IMR-90 (cell line): ENCODE measurements around the gene PARD3.

ENCODE experiments used
- POLR2A ChIP-seq: IDR thresholded peaks from 2 replicates; pipeline ENCODE4 v1.6.1; 2012; ENCODE audit warnings: mild to moderate bottlenecking, low read depth, low read length
- TF ChIP-seq, protein P1 (sequence below): conservative IDR thresholded peaks from 2 replicates; pipeline ENCODE4 v1.5.1; 2012; ENCODE audit warnings: mild to moderate bottlenecking, low read depth, low read length, improper control_type of control experiment

DNA sequence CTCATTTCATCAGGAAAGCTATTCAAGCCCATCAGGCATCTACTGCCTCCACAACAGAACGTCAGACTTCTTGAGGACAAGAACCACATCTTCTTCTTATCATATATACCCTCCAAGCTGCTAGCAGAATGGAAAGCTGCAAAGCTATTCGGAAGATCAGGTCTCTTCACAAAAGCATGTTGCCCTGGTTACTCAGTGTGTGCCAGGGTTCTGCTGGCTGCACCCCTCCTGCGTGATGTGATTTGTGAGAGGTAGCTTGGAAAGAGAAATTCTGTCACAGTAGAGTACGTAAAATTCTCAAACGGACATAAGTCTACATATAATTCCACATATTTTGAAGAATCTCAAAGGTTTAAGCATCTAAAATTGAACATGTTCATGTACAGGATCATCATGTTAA, 681.7 kb downstream of the PARD3 start:
- no peak for TF ChIP-seq POLR2A
- TF ChIP-seq, protein P1, sequence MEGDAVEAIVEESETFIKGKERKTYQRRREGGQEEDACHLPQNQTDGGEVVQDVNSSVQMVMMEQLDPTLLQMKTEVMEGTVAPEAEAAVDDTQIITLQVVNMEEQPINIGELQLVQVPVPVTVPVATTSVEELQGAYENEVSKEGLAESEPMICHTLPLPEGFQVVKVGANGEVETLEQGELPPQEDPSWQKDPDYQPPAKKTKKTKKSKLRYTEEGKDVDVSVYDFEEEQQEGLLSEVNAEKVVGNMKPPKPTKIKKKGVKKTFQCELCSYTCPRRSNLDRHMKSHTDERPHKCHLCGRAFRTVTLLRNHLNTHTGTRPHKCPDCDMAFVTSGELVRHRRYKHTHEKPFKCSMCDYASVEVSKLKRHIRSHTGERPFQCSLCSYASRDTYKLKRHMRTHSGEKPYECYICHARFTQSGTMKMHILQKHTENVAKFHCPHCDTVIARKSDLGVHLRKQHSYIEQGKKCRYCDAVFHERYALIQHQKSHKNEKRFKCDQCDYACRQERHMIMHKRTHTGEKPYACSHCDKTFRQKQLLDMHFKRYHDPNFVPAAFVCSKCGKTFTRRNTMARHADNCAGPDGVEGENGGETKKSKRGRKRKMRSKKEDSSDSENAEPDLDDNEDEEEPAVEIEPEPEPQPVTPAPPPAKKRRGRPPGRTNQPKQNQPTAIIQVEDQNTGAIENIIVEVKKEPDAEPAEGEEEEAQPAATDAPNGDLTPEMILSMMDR: no peak
